Measurements from ENCODE around the gene LSM12.

The LSM12 gene

DNA sequence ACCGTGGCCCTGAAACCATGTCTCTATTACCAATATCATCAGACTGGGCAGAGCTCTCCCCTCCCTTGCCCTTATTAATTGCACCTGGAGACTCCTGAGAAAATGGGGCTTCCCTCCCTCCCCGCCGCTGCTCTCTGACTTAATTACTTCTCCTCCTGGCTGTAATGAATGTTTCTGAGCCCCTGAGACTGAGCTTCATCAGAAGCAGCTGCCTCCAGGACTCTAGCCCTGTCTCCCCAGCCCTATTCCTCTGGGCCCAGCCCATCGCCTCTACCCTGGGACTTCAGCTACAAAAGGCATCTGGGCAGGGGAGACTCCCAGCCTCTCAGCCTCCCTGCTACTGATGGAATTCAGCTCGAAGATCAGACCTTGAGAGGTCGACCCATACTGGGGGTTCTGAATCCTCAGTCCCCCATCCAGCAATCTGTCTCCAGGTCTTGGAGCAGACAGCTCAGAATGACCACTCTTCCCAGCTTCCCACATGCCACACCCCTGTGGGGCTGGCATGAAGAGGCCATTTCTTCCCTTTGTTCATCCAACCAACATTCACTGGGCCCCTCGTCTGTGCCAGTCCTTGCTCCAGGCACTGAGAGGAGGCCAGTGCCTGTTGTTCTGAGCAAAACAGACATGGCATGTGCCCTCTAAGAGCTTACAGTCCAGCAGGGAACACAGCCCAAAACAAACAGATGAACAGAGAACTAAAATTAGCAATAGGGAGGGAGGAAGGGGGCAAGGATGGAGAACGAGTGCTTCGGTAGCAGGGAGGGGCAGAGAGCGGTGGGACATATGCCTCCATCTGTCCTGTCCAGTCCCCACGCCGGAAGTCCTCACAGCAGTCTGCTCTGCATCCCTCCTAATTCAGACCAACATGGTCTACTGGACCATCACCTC, 79.1 kb downstream of the LSM12 start:
- no peak for DNase-seq (ENCODE audit: low read depth)

DNA sequence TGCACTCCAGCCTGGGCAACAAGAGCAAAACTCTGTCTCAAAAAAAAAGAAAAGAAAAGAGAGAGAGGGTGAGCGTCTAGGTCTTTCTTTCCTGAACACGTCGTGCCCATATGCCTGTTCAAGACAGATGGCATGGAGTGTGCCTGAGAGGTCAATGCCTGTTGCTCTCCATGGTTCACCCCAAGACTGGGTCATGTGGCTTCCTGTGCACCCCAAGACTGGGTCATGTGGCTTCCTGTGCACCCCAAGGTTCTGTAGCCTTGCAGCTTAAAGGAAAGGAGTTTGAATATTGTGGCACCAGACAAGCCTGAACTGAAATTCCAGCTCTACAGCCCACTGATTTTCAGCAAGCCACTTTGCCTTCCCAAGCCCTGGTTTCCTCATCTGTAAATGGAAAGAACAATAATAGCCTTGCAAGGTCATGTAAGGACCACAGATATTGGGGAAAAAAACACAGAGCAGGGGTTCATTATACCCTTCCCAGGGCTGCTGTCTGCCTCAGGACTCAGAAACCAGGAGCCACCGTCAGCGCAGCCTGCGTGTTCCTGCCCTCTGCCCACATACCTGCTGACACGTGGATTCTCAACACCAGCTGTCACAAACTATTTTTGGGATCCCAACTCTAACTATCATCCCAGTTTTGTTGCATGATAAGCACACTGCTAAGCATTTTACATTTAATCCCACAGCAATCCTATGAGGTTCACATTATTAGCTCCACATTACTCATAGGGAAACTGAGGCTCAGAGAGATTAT, 80.1 kb downstream of the LSM12 start:
- no peak for DNase-seq (ENCODE audit: low read depth)

DNA sequence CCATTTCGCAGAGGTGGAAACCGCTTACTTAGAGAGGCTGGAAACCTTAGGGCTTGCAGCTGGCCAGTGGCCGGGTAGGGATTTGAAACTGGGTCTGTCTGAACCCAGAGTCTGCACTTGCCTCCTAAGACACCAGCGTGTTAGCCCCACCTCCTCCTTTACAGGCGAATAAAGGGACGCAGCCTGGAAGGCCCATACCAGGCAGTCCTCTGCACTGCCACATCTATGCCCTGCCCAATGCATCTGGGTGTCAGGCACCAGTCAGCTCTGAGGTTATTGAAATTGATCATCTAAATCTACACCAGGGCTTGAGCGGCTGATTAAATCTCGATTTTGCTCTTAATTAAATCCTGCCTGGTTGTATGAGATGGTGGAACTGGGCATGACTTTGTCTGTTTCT, 82.0 kb downstream of the LSM12 start:
- DNase-seq (ENCODE audit: low read depth) = no peak

Measured in stimulated activated CD8-positive, alpha-beta memory T cell treated with anti-CD3 and anti-CD28 coated beads, Interleukin-7, amount 100 ng/mL, for 24 hours (primary cell).